A673 (cell line): Measurements from ENCODE around the gene TAS2R40. TPM values are rescaled to one million over a fixed set of nuclear protein-coding genes. Genes with fewer than 3 reads are reported as not detected.

Experiments
- Bru-seq: library from RNA; stranded (reverse); fragments of 400-500 nt; gene quantifications from one replicate; lab custom pipeline; 2021; lab: Mats Ljungman, UMichigan
- BruChase-seq, 2 experiments: library from RNA; stranded (reverse); fragments of 400-500 nt; gene quantifications; one replicate each; lab custom pipeline; 2021; lab: Mats Ljungman, UMichigan
- BruUV-seq: library from RNA; stranded (reverse); fragments of 400-500 nt; replicated peaks from 2 replicates; lab custom pipeline; 2021; lab: Mats Ljungman, UMichigan
- CTCF ChIA-PET: fragments of 300-600 bp; sonication (Branson Sonifier 250); formaldehyde crosslinking; loops from one replicate; lab custom pipeline; 2022; ENCODE audit warnings: antibody characterized with exemption; lab: Charles Lee
- POLR2A ChIA-PET: fragments of 300-600 bp; sonication (Branson Sonifier 250); formaldehyde crosslinking; loops from one replicate; lab custom pipeline; 2022; ENCODE audit warnings: antibody characterized with exemption; ENCODE audit not compliant: low non-redundant PET; lab: Charles Lee
- DNase-seq: peaks from one replicate; pipeline ENCODE4 v3.0.0-alpha.2; 2015; ENCODE audit warnings: low spot score
- H3K27ac ChIP-seq: fragments of 200-600 bp; sonication (generic); 2 replicates; pipeline ENCODE4 v1.5.1; 2016; ENCODE audit warnings: mixed run types, low read depth, mild to moderate bottlenecking, mixed read lengths, antibody characterized with exemption, low read length; ENCODE audit not compliant: poor library complexity, severe bottlenecking
- H3K27me3 ChIP-seq: fragments of 200-600 bp; sonication (generic); replicated peaks from 2 replicates; pipeline ENCODE4 v1.6.1; 2017; ENCODE audit warnings: mixed run types, low read depth, mild to moderate bottlenecking, mixed read lengths, antibody characterized with exemption, low read length; ENCODE audit not compliant: insufficient read depth, poor library complexity
- H3K36me3 ChIP-seq: fragments of 200-600 bp; sonication (generic); 2 replicates; pipeline ENCODE4 v1.6.1; 2016; ENCODE audit warnings: mixed run types, mild to moderate bottlenecking, mixed read lengths, antibody characterized with exemption, low read length; ENCODE audit not compliant: insufficient read depth, poor library complexity, severe bottlenecking
- H3K4me1 ChIP-seq: fragments of 200-600 bp; sonication (generic); 2 replicates; pipeline ENCODE4 v1.6.1; 2017; ENCODE audit warnings: mixed run types, mild to moderate bottlenecking, mixed read lengths, antibody characterized with exemption, low read length; ENCODE audit not compliant: insufficient read depth, poor library complexity, severe bottlenecking
- H3K4me3 ChIP-seq: fragments of 200-600 bp; sonication (generic); 2 replicates; pipeline ENCODE4 v1.5.1; 2016; ENCODE audit warnings: low read depth, mixed run types, mild to moderate bottlenecking, mixed read lengths, low read length; ENCODE audit not compliant: poor library complexity, severe bottlenecking
- H3K9me3 ChIP-seq: fragments of 200-600 bp; sonication (generic); 2 replicates; pipeline ENCODE4 v1.6.1; 2016; ENCODE audit warnings: mixed run types, low read depth, mild to moderate bottlenecking, mixed read lengths, antibody characterized with exemption, low read length; ENCODE audit not compliant: poor library complexity, severe bottlenecking
- CTCF ChIP-seq: fragments of 300-800, 200-600 bp; sonication (generic); conservative IDR thresholded peaks from 2 replicates; pipeline ENCODE4 v1.5.1; 2017; ENCODE audit warnings: low read depth, mild to moderate bottlenecking, antibody characterized with exemption, low read length, moderate library complexity, mixed read lengths
- EZH2 ChIP-seq: fragments of 200-600 bp; sonication (generic); IDR thresholded peaks from 2 replicates; pipeline ENCODE4 v1.6.1; 2017; ENCODE audit warnings: borderline replicate concordance, low read depth, mild to moderate bottlenecking, mixed read lengths, antibody characterized with exemption, low read length; ENCODE audit not compliant: poor library complexity, severe bottlenecking
- intact Hi-C: fragments of 100-400 bp; cut with micrococcal nuclease; formaldehyde crosslinking; loops from one replicate; pipeline ENCODE4 v1.10.0; 2022; ENCODE audit not compliant: unreplicated experiment
- long read RNA-seq: library from polyadenylated mRNA; stranded (forward); transcript quantifications from one replicate; pipeline ENCODE4 v2.0.0, GENCODE V29; 2022
- total RNA-seq: library from RNA; stranded (reverse); gene quantifications from 2 replicates; pipeline ENCODE4 v1.2.3, GENCODE V29; 2021

Gene TAS2R40
- not detected in 2 replicates for total RNA-seq
- Bru-seq, nascent RNA: not detected
- BruChase-seq, experiment 1, labeled RNA remaining after a 2-hour chase: not detected
- not detected for BruChase-seq, experiment 2, labeled RNA remaining after a 6-hour chase
- long read RNA-seq: 0 reads

- no peak within 1 kb of the TSS for H3K27ac ChIP-seq
- peaks cover 16% of the 10 kb centered on the region for H3K27me3 ChIP-seq
- POLR2A ChIA-PET: no interaction called here
- H3K4me1 ChIP-seq: no peaks in the 10 kb centered on the region
- DNase-seq: no peak
- intact Hi-C loops: no loop called here
- no TSS peak for BruUV-seq
- TF ChIP-seq EZH2: no peak
- no peak for TF ChIP-seq CTCF
- H3K9me3 ChIP-seq: no peaks in the 10 kb centered on the region
- CTCF ChIA-PET: no interaction called here
- no peak within 1 kb of the TSS for H3K4me3 ChIP-seq
- no peaks in the 10 kb centered on the region for H3K36me3 ChIP-seq
These were observed at the start of gene TAS2R40 for GRCh38 chr7:143221737-143222136. TSS of gene TAS2R40 (plus strand) at chr7:143222037. CDS start at chr7:143222079, 42 bp downstream.

GRCh38 chr7:143172354-143172753 is 49.5 kb upstream of the TAS2R40 start:
- intact Hi-C loops: no loop called here
- POLR2A ChIA-PET: no interaction called here

GRCh38 chr7:143176128-143176527 is 45.7 kb upstream of the TAS2R40 start:
- peaks cover 4% of the 10 kb centered on the region for H3K27me3 ChIP-seq
- DNase-seq: no peak
- no peaks in the 10 kb centered on the region for H3K9me3 ChIP-seq
- ChIA-PET POLR2A (no interaction called here), CTCF (interaction anchor here (0.7 kb wide), 1 partner anchor 168 kb away, joined by 5 read pairs; no protein-coding TSS in a partner anchor)
- H3K27ac ChIP-seq: no peak overlapping the region
- BruUV-seq: no TSS peak
- no peaks in the 10 kb centered on the region for H3K36me3 ChIP-seq
- H3K4me3 ChIP-seq: no peak overlapping the region
- no peaks in the 10 kb centered on the region for H3K4me1 ChIP-seq
- intact Hi-C loops: no loop called here
- no peak for TF ChIP-seq EZH2

More at GRCh38 chr7:143172354-143172753, 49.5 kb upstream of the TAS2R40 start:
- Histone ChIP-seq H3K4me3 (no peak overlapping the region), H3K27me3 (peaks cover 8% of the 10 kb centered on the region), H3K4me1 (no peaks in the 10 kb centered on the region), H3K27ac (no peak overlapping the region), H3K36me3 (no peaks in the 10 kb centered on the region), H3K9me3 (no peaks in the 10 kb centered on the region)
- CTCF ChIA-PET: no interaction called here
- no peak for DNase-seq
- BruUV-seq: no TSS peak
- TF ChIP-seq EZH2: no peak
- TF ChIP-seq CTCF: no peak
